Keratinocyte (primary cell): ENCODE results near the gene MAGI2. TPM values are rescaled to one million over a fixed set of nuclear protein-coding genes. Genes with fewer than 3 reads are reported as not detected.

Experiments
- DNase-seq: peaks from one replicate; pipeline ENCODE4 v3.0.0-alpha.2; 2011; ENCODE audit warnings: low read depth, missing footprints, low spot score
- FAIRE-seq: peaks from 2 replicates; lab custom pipeline; 2011; peaks lifted over from hg19 to GRCh38; lab: Jason Lieb, UNC
- H2AFZ ChIP-seq: 2 replicates; pipeline ENCODE4 v1.6.0; 2012; ENCODE audit warnings: low read length, control low read depth, inconsistent platforms; ENCODE audit not compliant: control insufficient read depth
- H3K27ac ChIP-seq: 2 replicates; pipeline ENCODE4 v1.5.1; 2011; ENCODE audit warnings: low read length; ENCODE audit not compliant: control insufficient read depth, insufficient read depth
- H3K27me3 ChIP-seq: 3 replicates; pipeline ENCODE4 v1.6.0; 2011; ENCODE audit warnings: low read length; ENCODE audit not compliant: control insufficient read depth, insufficient read depth; ENCODE audit errors: extremely low read depth
- H3K36me3 ChIP-seq, 2 experiments: 2 replicates in 1 of 2; 3 replicates in 1 of 2; pipeline ENCODE4 v1.5.1; 2011; ENCODE audit warnings: low read length in 2 of 2, mild to moderate bottlenecking in 1 of 2; ENCODE audit not compliant: control insufficient read depth in 2 of 2, insufficient read depth in 2 of 2; ENCODE audit errors: extremely low read depth in 1 of 2
- H3K4me1 ChIP-seq: 3 replicates; pipeline ENCODE4 v1.5.1; 2011; ENCODE audit warnings: low read length; ENCODE audit not compliant: control insufficient read depth, insufficient read depth; ENCODE audit errors: extremely low read depth
- H3K4me2 ChIP-seq: 3 replicates; pipeline ENCODE4 v1.6.0; 2011; ENCODE audit warnings: low read depth, low read length; ENCODE audit not compliant: control insufficient read depth, insufficient read depth; ENCODE audit errors: extremely low read depth
- H3K4me3 ChIP-seq, 3 experiments: fragments of 200-600 bp in 1 of 3; sonication (generic) in 1 of 3; 2 replicates in 2 of 3; 3 replicates in 1 of 3; pipeline ENCODE4 v1.5.1; 2011 to 2016; ENCODE audit warnings: low read length in 3 of 3, mild to moderate bottlenecking in 3 of 3, control low read depth in 2 of 3, inconsistent platforms in 1 of 3, low read depth in 1 of 3, mixed read lengths in 1 of 3, mixed run types in 1 of 3, moderate library complexity in 1 of 3; ENCODE audit not compliant: control insufficient read depth in 2 of 3, insufficient read depth in 2 of 3; ENCODE audit errors: extremely low read depth in 1 of 3
- H3K79me2 ChIP-seq: 2 replicates; pipeline ENCODE4 v1.6.0; 2012; ENCODE audit warnings: low read length; ENCODE audit not compliant: control insufficient read depth, insufficient read depth
- H3K9ac ChIP-seq: 3 replicates; pipeline ENCODE4 v1.6.0; 2011; ENCODE audit warnings: low read length; ENCODE audit not compliant: control insufficient read depth, insufficient read depth; ENCODE audit errors: extremely low read depth
- H3K9me1 ChIP-seq: 3 replicates; pipeline ENCODE4 v1.6.0; 2011; ENCODE audit warnings: low read length; ENCODE audit not compliant: control insufficient read depth, insufficient read depth; ENCODE audit errors: extremely low read depth
- H3K9me3 ChIP-seq: 2 replicates; pipeline ENCODE4 v1.5.1; 2012; ENCODE audit warnings: low read depth, low read length; ENCODE audit not compliant: control insufficient read depth
- H4K20me1 ChIP-seq: 3 replicates; pipeline ENCODE4 v1.6.0; 2011; ENCODE audit warnings: low read length; ENCODE audit not compliant: control insufficient read depth, insufficient read depth; ENCODE audit errors: extremely low read depth
- EZH2 ChIP-seq: IDR thresholded peaks from one replicate; pipeline ENCODE4 v1.6.1; 2012; ENCODE audit warnings: inconsistent platforms, mild to moderate bottlenecking, low read length, moderate library complexity
- dilution Hi-C: fragments of 300-500 bp; cut with MboI; formaldehyde crosslinking; loops from one replicate; pipeline ENCODE4 v1.7.0; 2020; ENCODE audit warnings: low sequenced_read_pairs; ENCODE audit not compliant: extremely low pct_ligation_motif_present
- polyA plus RNA-seq, 5 experiments: library from polyadenylated mRNA; depleted of rRNA in 3 of 5; stranded (reverse) in 3 of 5; stranded (forward) in 1 of 5; unstranded in 1 of 5; fragments of >200 nt; gene quantifications; 1 replicate in 1 of 5; 2 replicates in 3 of 5; 3 replicates in 1 of 5; pipeline versions ENCODE4 v1.2.1 to v1.2.3, GENCODE V29; 2011 to 2012; ENCODE audit warnings: missing spikeins in 2 of 5, low read depth in 1 of 5, low replicate concordance in 1 of 5
- TF ChIP-seq, protein P1 (sequence below), 3 experiments: IDR thresholded peaks in 1 of 3; conservative IDR thresholded peaks in 1 of 3; optimal IDR thresholded peaks in 1 of 3; 2 replicates in 2 of 3; 3 replicates in 1 of 3; pipeline versions ENCODE3 to v1.5.1; 2011; ENCODE audit warnings: low read length in 3 of 3, mild to moderate bottlenecking in 3 of 3, moderate library complexity in 2 of 3, control low read depth in 1 of 3, inconsistent platforms in 1 of 3; ENCODE audit not compliant: insufficient read depth in 2 of 3; ENCODE audit errors: extremely low read depth in 1 of 3

Gene MAGI2
- polyA plus RNA-seq, 1 donor (not counting 4 experiments of a cell fraction or from before 2014, with no cell fraction given) = 0.07 TPM

- Histone ChIP-seq H3K4me2 (no peak overlapping the region), H2AFZ (no peak overlapping the region), H3K27me3 (no peaks in the 10 kb centered on the region), H3K9me1 (no peaks in the 10 kb centered on the region), H4K20me1 (no peaks in the 10 kb centered on the region), H3K27ac (no peak overlapping the region), H3K4me1 (no peaks in the 10 kb centered on the region), H3K9me3 (no peaks in the 10 kb centered on the region), H3K79me2 (no peaks in the 10 kb centered on the region), H3K9ac (no peak overlapping the region), H3K4me3 (no peak overlapping the region), H3K36me3 (no peaks in the 10 kb centered on the region)
- DNase-seq (no peak), FAIRE-seq (no peak)
- dilution Hi-C loops = no loop called here
- no peak for TF ChIP-seq EZH2
- TF ChIP-seq, protein P1, sequence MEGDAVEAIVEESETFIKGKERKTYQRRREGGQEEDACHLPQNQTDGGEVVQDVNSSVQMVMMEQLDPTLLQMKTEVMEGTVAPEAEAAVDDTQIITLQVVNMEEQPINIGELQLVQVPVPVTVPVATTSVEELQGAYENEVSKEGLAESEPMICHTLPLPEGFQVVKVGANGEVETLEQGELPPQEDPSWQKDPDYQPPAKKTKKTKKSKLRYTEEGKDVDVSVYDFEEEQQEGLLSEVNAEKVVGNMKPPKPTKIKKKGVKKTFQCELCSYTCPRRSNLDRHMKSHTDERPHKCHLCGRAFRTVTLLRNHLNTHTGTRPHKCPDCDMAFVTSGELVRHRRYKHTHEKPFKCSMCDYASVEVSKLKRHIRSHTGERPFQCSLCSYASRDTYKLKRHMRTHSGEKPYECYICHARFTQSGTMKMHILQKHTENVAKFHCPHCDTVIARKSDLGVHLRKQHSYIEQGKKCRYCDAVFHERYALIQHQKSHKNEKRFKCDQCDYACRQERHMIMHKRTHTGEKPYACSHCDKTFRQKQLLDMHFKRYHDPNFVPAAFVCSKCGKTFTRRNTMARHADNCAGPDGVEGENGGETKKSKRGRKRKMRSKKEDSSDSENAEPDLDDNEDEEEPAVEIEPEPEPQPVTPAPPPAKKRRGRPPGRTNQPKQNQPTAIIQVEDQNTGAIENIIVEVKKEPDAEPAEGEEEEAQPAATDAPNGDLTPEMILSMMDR (optimal IDR thresholded peaks at IDR 0.05 in 1 of 3, IDR thresholded peaks at IDR 0.05 in 1 of 3, conservative IDR thresholded peaks at IDR 0.05 in 1 of 3; ENCODE audit: extremely low read depth in 1 of 3, insufficient read depth in 2 of 3, low read length in 3 of 3) = no peak
These were observed 548.5 kb downstream of the MAGI2 start for GRCh38 chr7:78904983-78905382.

DNA sequence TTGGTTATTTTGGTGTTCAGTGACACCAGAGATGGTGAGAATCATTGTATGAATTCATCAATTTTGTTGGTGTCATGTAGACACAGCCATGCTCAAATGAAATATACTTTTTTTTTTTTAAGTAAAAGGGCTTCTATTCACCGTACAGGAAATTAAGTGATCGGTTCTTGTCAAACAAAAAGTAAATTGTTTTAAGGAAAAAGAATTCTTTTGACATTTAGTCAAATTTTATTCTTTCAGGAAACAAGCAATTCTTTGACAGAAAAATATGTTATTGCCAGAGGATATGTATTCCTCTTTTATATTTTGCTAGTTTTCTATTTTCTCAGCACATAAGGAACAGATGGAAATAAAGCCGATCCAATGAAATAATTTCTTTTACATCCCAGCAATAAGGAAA lies 551.9 kb downstream of the MAGI2 start:
- no peaks in the 10 kb centered on the region for H3K9me3 ChIP-seq
- H4K20me1 ChIP-seq = no peaks in the 10 kb centered on the region
- H3K4me1 ChIP-seq = no peaks in the 10 kb centered on the region
- H3K27ac ChIP-seq = no peak overlapping the region
- H2AFZ ChIP-seq = no peak overlapping the region
- FAIRE-seq (no peak), DNase-seq (no peak)
- no peak for TF ChIP-seq EZH2
- TF ChIP-seq, protein P1 (optimal IDR thresholded peaks at IDR 0.05 in 1 of 3, IDR thresholded peaks at IDR 0.05 in 1 of 3, conservative IDR thresholded peaks at IDR 0.05 in 1 of 3; ENCODE audit: extremely low read depth in 1 of 3, insufficient read depth in 2 of 3, low read length in 3 of 3) = no peak
- no peaks in the 10 kb centered on the region for H3K27me3 ChIP-seq
- dilution Hi-C loops = no loop called here
- no peak overlapping the region for H3K9ac ChIP-seq
- no peaks in the 10 kb centered on the region for H3K79me2 ChIP-seq
- H3K4me3 ChIP-seq = no peak overlapping the region
- no peaks in the 10 kb centered on the region for H3K36me3 ChIP-seq
- no peak overlapping the region for H3K4me2 ChIP-seq
- H3K9me1 ChIP-seq = no peaks in the 10 kb centered on the region
